OCI-LY3 (cell line): ENCODE measurements around the gene ZNF423.

Experiments
- CTCF ChIP-seq: fragments of 200-600, 300-600 bp; sonication (generic); IDR thresholded peaks from 2 replicates; pipeline ENCODE4 v1.5.1; 2014; ENCODE audit warnings: antibody characterized with exemption, low read length, low read depth
- EZH2phosphoT487 ChIP-seq: fragments of 200-600 bp; shearing (Covaris generic); IDR thresholded peaks from 2 replicates; pipeline ENCODE4 v1.6.1; 2018; ENCODE audit warnings: antibody characterized with exemption, mixed run types, low read depth

- TF ChIP-seq CTCF: no peak
- no peak for TF ChIP-seq EZH2phosphoT487
Observed at GRCh38 chr16:49700251-49701064, 155.5 kb downstream of the ZNF423 start.
